GM19463 (cell line): ENCODE data around the gene OCEL1.

Experiments used
- ATAC-seq: cut with Tn5 transposase; IDR thresholded peaks from one replicate; pipeline ENCODE4 v1.9.1; 2021; ENCODE audit warnings: mild to moderate bottlenecking, moderate library complexity; ENCODE audit not compliant: unreplicated experiment

OCEL1 gene

DNA sequence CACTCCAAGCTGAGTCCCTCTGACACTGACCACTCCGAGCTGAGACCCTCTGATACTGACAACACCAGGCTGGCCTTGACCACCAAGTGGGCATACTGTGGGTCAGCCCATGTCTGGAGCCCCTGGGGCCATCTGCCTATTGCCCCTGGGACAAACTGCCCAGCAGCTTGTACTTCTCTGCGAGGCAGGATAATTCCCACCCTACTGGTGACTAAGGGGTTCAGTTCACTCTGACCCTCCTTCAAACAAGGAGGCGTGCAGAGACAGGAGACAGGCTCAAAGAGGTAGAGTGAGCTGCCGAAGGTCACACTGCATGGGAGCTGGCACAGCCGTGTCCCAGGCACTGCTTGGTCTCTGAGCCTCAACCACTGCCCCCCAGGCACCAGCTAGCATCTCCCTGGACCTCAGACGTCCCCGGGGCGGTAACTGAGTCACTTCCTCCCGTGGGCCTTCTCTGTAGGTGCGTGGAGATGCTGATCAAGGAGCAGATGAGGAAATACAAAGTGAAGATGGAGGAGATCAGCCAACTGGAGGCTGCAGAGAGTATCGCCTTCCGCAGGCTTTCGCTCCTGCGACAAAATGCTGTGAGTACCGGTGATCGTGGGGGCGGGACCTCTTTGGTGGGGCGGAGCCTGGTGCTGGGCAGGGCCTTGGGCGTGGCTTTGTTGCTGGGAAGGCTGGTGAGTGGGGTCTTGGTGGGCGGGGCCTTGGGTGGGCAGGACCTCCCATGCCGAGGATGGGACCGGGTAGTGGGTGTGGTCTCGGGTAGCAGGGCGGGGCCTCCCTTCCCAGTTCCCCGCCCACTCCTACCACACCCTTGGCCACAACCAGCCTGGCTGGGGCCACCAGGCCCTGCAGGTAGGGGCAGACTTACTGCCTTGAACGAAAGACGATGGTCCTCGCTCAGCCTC, 16.6 kb upstream of the OCEL1 start:
- no peak for ATAC-seq

DNA sequence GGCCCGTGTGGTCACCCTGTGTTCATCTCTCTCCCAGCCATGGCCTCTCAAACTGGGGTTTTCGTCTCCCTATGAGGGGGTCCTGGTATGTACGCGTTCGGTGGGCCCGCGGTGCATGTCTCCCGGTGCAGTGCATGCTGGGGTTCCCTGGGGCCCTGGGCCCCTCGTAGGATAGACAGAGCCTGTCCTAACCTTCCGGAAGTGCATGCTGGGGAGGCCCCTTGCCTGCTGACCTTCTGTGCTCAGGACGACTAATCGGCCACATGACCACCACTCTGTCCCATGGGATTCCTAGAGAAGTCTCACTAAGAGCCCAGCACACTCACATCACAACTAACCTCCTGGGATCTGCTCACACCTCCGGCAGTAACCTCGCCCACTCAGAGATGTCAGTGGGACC, 15.7 kb upstream of the OCEL1 start:
- ATAC-seq = no peak

DNA sequence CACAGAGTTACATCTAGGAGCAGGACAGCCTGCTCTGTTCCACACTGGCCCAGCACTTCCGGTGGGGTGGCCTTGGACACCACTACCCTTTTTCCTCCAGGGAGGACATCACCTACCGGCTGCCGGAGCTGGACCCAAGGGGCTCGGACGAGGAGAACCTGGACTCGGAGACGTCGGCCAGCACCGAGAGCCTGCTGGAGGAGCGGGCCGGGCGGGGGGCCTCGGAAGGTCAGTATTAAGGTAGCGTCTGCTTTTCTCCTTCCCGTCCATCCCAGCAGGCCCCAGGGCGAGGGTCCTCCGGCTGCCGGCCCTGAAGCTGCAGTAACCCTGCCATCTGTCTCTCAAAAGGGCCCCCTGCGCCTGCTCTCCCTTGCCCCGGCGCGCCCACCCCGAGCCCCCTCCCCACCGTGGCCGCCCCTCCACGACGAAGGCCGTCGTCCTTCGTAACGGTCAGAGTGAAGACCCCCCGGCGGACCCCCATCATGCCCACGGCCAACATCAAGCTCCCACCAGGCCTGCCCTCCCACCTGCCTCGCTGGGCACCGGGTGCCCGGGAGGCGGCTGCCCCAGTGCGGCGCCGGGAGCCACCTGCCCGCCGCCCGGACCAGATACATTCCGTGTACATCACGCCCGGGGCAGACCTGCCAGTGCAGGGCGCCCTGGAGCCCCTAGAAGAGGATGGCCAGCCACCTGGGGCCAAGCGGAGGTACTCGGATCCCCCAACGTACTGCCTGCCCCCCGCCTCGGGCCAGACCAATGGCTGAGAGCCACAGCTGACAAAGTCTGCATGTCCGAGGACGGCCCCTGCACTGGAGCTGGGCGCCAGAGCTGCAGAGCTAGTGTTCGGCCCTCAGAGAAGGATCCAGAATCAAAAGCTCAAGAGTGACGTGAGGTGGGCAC, 14.2 kb upstream of the OCEL1 start:
- no peak for ATAC-seq

DNA sequence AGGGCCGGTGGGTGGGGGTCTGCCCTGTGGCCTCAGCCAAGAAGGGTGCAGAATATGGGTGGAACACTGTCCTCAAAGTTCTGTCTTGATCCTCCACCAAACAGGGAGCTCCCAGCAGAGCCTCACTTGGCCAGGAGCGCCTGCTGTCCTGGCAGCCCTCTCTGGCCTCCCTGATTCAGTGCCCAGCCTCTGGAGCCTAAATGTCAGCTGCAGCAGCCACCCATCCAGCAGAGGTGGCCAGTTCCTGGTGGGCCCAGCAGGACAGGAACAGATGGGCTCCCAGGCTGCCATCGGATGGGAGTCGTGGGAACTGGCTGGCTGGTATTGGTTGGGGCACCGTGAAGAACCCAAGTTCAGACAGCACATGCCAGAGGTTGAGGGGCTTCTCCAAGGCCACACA, 12.7 kb upstream of the OCEL1 start:
- ATAC-seq = no peak

DNA sequence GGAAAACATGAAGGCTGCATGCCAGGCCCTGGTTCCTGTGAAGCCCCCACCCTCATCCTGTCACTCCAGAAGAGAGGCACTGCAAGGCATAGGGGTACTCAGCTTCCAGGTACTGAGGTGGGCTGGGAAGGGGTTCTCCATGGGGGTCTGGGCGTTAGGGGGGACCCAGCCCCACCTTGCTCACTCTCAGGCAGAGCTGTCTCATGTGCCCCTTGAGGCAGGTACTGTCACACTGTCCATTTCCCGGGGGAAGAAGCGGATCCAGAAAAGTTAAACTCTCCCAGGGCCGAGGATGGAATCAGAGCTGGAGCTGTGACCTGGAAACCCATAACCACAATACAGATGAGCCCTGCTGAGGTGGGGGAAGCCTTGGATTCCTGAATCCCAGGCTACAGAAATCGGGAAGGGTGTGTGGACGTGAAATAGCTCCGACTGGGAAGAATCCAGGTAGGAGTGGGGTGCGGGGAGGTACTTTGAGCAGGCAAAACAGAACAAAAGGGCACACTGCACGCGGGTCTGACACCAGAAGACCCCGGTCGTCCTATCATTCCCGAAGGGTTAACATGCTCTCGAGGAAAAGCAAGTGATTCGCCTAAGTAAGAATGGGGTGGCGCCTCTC, 11.4 kb upstream of the OCEL1 start:
- no peak for ATAC-seq

DNA sequence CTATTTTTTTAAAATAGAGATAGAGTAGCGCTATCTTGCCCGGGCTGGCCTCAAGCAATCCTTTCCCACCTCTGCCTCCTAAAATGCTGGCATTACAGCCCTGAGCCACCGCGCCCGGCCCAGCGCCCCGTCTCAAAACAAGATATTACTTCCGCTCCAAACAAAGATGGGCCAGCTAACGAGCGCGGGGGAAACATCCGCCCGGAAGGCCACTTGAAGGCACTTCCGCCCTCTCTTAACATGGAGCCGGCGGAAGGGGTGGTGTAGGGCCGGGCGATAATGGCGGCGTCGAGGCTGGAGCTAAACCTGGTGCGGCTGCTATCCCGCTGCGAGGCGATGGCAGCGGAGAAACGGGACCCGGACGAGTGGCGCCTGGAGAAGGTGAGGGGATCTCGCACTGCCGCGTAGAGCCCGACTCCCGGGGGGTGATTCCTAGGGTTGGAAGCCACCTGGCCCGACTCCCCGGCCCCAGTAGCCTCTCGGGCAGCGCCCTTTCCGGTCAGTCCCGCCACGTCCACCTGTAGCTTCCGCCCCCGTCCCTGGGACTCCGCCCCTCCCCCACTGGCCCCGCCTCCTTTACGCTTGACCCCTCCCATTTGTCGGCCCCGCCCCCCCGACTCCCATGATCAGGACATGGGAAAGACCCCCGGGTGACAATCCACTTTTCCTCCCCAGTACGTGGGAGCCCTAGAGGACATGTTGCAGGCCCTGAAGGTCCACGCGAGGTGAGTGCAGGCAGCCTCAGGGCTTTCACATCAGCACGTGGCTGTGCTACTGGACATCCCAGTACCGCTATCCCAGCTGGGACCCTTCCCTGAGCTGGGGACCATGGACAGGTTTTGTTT, 10.7 kb upstream of the OCEL1 start, which contains the start of gene USE1:
TSS of gene USE1 (plus strand) at position 231 of the 845 bp plus-strand sequence. CDS start at position 280, 49 bp downstream.
- ATAC-seq = peak; percentile 80

DNA sequence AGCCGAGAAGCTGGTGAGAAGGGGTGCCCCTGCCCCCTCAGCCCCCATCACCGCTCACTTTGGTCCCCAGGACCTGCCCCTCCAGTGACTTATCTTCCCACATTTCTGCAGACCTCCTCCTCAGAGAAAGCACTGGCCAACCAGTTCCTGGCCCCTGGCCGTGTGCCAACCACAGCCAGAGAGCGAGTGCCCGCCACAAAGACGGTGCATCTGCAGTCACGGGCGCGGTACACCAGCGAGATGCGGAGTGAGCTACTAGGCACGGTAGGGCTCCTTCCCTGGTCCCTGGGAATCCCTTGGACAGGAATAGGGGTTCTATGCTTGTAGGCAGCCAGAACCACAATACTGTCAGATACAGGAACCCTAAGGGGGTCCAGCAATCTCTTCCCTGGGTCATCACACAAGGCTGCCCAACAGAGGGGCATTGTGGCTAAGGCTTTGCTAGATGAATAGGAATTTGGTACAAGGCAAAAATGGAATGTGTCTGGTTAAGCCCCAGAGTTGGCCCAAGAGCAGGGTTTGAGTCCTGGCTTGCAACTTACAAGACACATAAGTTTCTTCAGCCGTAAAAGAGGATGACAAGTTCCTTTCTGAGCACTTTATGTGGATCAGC, 9.9 kb upstream of the OCEL1 start:
- no peak for ATAC-seq

DNA sequence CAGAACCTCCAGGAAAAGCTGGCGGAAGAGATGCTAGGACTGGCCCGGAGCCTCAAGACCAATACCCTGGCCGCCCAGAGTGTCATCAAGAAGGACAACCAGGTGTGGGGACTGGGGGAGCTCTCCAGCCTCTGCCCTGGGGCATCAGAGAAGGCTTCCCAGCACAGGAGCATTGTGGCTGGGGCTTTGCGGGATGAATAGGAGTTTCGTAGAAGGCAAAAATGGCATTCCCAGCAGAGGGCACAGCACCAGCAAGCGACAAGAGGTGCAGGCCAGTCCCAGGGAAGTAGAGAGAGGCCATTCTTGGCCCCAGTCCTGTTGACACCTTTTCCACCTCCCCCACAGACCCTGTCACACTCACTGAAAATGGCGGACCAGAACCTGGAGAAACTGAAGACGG, 6.7 kb upstream of the OCEL1 start:
- no peak for ATAC-seq

DNA sequence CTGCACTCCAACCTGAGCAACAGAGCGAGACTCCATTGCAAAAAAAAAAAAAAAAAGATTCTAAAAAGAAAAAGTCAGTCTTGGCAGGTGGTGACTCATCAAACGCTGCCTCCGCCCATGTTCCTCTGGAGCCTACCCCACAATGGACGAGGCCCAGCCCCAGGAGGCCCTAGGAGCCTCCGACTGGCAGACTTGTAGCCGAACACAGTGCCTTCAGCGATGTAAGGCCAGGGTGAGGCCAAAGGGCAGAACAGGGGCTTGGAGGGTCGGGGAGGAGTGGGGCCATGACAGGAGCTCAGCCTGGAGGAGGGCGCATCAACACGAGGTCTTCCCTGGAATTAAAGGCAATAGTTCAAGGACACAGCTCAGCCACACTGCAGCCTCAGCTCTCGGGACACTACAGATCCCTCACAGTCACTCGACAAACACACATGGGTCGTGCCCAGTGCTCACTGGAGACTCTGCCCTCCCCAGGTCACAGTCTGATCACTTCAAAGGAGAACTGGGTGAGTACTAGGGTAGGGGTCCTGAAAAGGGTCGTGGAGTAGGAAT, 5.7 kb upstream of the OCEL1 start:
- ATAC-seq = no peak

DNA sequence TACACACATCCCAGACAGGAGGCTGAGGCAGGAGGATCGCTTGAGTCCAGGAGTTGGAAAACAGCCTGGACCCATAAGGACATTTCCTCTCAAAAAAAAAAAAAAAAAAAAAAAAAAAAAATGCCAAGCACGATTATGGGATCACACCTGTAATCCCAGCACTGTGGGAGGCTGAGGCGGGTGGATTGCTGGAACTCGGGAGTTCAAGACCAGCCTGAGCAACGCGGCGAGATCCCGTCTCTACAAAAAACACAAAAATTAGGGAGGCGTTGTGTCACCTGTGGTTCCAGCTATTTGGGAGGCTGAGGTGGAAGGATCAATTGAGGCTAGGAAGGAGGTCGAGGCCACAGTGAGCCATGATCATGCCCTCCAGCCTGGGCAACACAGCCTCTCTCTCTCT, 973 bp upstream of the OCEL1 start:
- ATAC-seq = no peak

DNA sequence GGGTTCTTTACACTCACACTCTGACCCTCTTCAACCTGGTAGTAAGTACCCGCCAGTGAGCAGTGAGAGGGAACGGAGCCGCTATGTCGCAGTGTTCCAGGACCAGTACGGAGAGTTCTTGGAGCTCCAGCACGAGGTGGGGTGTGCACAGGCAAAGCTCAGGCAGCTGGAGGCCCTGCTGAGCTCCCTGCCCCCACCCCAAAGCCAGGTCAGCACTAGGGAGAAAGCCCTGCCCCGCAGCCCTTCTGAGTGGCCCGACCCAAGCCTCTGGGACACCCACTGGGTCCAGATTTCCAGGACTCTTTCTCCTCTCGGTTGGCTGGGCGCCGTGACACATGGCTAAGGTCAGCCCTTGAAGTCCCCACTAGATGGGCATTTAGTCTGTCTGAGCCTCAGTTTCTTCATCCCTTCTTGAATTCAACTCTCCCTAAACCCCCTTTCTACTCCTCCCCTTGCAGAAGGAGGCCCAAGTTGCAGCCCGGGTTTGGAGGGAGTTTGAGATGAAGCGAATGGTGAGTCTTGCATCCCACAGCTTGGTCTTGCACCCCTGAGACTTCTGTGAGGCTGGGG, 1.9 kb downstream of the OCEL1 start:
- ATAC-seq = no peak

DNA sequence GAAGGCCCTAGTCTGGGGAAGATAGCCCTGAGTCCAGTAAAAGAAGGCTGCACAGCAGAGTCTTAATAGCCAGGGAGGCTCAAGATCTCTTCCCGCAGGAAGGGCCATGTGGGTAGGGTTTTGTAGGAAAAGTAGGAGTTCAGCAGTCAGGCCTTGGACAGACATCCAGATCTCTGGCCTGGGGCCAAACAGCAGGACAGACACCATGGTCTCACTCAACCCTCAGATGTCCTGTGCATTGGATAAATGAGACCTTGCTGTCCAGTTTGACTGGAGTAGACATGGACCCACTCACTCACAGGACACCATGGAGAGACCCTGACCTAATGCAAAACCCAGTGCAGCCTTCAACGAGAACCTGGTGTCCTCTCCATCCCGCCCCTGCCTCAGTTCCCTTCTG, 3.9 kb downstream of the OCEL1 start:
- ATAC-seq = no peak

DNA sequence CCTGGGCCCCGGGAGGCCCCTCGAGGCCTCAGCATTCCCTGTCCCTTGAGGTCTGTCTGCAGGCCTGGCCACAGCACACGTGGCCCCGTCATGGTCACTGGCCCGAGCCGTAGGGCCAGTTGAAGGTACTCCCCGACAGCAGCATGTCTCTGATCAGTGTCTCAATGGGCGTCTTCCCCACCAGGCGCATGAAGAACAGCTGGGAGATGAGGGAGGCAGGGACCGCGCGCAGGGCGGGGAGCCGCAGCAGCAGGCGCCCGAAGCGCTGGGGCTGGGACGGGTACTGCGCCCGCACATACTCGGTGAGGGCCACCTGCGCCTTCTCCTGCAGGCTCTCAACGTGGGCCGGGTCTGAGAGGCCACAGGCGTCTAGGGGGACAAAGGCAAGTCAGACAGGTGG, 6.2 kb downstream of the OCEL1 start:
- no peak for ATAC-seq

DNA sequence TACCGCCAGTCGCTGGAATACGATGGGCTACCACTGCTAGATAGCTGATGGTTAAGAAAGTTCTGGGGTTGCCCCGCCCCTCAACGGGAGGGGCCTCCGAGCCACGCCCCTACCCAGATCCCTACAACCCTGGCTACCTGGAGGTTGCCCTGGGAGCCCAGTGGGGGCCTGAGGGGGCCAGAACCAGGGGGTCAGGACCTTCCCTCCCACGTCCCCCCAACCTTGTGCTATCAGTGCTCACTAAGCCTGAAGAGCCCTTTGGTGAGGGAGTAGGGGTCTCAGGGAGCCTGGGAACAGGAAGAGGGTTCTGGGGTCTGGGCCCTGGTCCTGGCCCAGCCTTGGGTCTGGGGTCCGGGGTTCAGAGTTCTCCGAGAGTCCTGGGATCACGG, 8.9 kb downstream of the OCEL1 start:
- peak; percentile 27 for ATAC-seq

DNA sequence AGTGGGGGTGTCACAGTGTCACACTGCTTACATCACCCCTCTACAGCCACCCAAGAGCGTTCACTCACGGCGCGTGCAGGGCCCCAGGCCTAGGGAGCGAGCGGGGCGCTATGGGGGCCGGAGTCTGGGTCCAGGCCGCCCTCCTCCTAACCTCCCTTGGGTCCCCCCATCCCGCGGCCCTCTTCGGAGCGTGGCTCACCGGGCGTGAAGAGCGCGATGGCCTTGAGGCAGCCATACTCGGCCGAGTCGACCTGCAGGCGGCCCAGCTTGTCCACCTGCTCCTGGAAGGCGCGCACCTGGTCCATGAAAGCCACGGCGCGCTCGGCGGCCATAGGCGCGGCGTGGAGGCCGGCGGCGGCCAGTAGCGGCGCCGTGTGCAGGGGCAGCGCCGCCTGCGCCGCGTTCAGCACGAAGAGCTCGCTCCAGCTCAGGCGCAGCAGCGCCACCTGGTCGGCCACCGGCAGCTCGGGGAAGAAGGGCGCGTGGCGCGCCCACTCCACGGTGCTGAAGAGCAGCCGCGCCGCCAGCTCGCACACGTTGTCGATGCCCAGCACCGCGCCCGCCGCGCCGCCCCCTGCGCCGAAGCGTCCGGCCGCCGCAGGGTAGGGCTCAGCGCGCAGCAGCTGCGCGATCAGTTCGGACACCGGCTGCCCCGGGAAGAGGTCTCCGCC, 9.4 kb downstream of the OCEL1 start:
- ATAC-seq = peak; percentile 85

DNA sequence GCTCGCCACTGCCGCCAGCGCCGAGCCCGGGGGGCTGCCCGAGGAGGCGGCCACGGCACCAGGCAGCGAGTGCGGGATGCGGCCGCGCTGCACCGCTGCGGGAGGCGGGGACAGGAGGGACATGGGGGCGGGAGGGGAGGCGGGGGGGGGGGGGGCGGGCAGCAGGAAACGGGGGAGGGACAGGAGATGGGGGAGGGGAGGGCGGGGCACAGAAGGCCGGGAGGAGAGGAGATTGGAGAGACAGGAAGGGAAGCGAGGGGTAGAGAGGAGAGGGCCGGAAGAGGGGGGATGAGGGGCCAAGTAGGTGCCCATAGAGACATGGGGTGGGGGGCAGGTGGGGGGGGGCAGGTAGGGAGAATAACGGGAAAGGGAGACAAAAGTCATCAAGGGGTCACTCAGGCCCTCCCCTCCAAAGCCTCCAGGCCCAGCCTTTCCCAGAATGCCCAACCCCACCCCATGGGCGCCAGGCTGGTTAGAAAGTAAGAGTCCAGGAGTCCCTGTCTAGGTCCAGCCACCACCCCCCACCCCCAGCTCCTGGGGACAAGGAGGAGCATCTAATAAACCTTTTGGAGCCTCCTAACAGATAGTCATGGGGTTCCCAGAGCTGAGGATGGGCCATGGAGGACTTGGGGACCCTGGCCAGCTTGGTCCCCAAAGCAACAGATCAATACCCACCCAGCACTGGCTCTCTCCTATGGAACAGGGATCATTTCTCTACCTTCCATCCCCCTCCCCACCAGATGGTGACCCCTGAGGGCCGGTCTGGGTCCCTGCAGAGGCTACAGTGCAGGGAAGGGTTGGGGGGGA, 10.1 kb downstream of the OCEL1 start:
- ATAC-seq = peak; percentile 12

DNA sequence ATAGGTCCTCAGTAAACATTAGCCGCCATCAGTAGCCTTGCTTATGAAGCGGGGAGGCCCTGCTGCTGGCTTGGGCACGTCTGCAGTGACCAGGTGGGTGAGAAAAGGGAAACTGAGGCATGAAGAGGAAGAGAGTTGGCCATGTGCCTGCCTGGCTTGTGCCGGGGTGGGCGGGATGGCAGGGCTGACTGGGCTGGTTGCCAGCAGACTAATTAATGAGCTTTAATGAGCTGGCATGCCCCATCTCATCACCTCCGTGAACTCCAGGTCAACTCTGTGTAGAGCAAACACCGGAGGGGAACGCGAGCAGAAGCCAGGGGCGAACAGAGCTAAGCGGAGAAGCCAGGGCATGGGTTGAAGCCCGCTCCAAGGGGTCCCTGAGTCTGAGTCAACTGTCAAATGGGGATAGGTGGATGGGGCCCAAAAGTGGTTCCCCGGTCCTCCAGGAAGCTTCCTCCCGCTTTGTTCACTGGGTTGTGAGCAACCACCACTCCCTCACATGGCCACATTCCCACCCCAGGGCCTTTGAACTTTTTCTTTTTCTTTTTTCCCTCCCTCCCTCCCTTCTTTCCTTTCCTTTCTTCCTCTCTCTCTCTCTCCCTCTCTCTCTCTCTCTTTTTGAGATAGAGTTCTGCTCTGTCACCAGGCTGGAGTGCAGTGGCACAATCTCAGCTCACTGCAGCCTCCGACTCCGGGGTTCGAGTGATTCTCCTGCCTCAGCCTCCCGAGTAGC, 11.0 kb downstream of the OCEL1 start:
- no peak for ATAC-seq
